Ascending aorta (tissue), 2 donors: ENCODE measurements around the gene PLXNA3. TPM values are rescaled to one million over a fixed set of nuclear protein-coding genes. Genes with fewer than 3 reads are reported as not detected.
"Not testable (repeated sequence)": the region's sequence is repeated elsewhere in the genome, so short reads cannot be mapped to it uniquely, and the experiment has no call there.

Source experiments
- DNase-seq, 2 donors: peaks; one replicate each; pipeline ENCODE4 v3.0.0-alpha.2; 2019; ENCODE audit warnings: low spot score in 2 of 2
- H3K27ac ChIP-seq, 2 donors: fragments of 200-600 bp; sonication (generic); one replicate each; pipeline ENCODE4 v1.5.1; 2016 to 2017; ENCODE audit warnings: mild to moderate bottlenecking in 1 of 2
- H3K27me3 ChIP-seq: fragments of 200-600 bp; sonication (generic); one replicate; pipeline ENCODE4 v1.5.1; 2017
- H3K36me3 ChIP-seq, 2 donors: fragments of 200-600 bp; sonication (generic); one replicate each; pipeline ENCODE4 v1.5.1; 2016
- H3K4me1 ChIP-seq, 2 donors: fragments of 200-600 bp; sonication (generic); one replicate each; pipeline ENCODE4 v1.5.1; 2016 to 2017; ENCODE audit warnings: mild to moderate bottlenecking in 1 of 2
- H3K4me3 ChIP-seq, 2 donors: fragments of 200-600 bp; sonication (generic); one replicate each; pipeline ENCODE4 v1.5.1; 2016 to 2017; ENCODE audit warnings: mild to moderate bottlenecking in 1 of 2
- H3K9me3 ChIP-seq, 2 donors: fragments of 200-600 bp; sonication (generic); one replicate each; pipeline ENCODE4 v1.5.1; 2016
- intact Hi-C: fragments of 100-400 bp; cut with DNase I; formaldehyde crosslinking; loops from one replicate; pipeline ENCODE4 v1.15.1; 2023
- total RNA-seq: library from RNA; depleted of rRNA; stranded (reverse); fragments of >200 nt; gene quantifications from one replicate; pipeline ENCODE4 v1.1.0, GENCODE V29; 2016
- TF ChIP-seq, protein P1 (sequence below), 3 experiments: fragments of 200-600 bp in 2 of 3; fragments of 450-650 bp in 1 of 3; sonication (generic) in 2 of 3; IDR thresholded peaks; one replicate each; pipeline ENCODE4 v1.5.1; 2016 to 2019; ENCODE audit warnings: antibody characterized with exemption in 3 of 3, mild to moderate bottlenecking in 1 of 3, moderate library complexity in 1 of 3

The PLXNA3 gene
- total RNA-seq, 1 donor from 2014 or later, result 10.0 TPM

DNA sequence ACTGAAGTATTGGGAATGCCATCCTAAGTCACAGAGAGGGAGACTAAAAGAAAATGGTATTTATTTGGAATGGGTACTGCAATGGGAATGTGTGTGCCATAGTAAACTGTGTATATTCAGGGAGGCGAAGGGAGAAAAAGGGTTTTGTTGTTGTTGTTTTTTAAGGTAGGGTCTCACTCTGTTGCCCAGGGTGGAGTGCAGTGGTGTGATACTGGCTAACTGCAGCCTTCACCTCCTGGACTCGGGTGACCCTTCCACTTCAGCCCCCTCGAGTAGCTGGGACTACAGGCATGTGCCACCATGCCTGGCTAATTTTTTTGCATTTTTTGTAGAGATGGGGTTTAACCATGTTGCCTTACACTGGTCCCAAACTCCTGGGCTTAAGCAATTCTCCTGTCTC is 36.6 kb downstream of the PLXNA3 start:
- Histone ChIP-seq H3K36me3 (no peaks in the 10 kb centered on the region), H3K27me3 (no peaks in the 10 kb centered on the region), H3K9me3 (no peaks in the 10 kb centered on the region), H3K4me1 (no peaks in the 10 kb centered on the region), H3K27ac (no peak overlapping the region), H3K4me3 (no peak overlapping the region)
- DNase-seq, result no peak
- TF ChIP-seq, protein P1, sequence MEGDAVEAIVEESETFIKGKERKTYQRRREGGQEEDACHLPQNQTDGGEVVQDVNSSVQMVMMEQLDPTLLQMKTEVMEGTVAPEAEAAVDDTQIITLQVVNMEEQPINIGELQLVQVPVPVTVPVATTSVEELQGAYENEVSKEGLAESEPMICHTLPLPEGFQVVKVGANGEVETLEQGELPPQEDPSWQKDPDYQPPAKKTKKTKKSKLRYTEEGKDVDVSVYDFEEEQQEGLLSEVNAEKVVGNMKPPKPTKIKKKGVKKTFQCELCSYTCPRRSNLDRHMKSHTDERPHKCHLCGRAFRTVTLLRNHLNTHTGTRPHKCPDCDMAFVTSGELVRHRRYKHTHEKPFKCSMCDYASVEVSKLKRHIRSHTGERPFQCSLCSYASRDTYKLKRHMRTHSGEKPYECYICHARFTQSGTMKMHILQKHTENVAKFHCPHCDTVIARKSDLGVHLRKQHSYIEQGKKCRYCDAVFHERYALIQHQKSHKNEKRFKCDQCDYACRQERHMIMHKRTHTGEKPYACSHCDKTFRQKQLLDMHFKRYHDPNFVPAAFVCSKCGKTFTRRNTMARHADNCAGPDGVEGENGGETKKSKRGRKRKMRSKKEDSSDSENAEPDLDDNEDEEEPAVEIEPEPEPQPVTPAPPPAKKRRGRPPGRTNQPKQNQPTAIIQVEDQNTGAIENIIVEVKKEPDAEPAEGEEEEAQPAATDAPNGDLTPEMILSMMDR (IDR thresholded peaks at IDR 0.05), result no peak
- intact Hi-C loops, result no loop called here

DNA sequence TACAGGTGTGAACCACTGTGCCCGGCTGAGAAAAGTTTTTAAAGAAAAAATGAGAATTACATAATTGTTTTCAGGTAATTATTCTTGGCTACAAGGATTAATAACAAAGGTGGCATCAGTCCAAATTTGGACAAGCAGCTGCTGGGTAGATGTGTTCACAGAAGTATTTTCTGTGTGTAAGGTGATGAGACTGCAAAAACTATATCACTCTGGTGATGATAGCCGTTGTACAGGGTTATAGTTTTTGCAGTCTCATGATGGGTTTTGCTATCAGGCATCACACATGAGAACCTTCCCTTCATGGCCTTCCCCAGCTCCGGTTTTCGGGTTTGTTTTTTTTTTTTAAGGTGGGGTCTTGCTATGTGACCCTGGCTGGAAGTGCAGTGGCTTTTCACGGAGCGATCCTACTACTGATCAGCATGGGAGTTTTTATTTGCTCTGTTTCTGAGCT is 37.4 kb downstream of the PLXNA3 start:
- Histone ChIP-seq H3K4me1 (no peaks in the 10 kb centered on the region), H3K27me3 (no peaks in the 10 kb centered on the region), H3K36me3 (no peaks in the 10 kb centered on the region), H3K9me3 (no peaks in the 10 kb centered on the region), H3K27ac (no peak overlapping the region), H3K4me3 (no peak overlapping the region)
- DNase-seq, result no peak
- TF ChIP-seq, protein P1 (IDR thresholded peaks at IDR 0.05), result no peak
- intact Hi-C loops, result no loop called here

DNA sequence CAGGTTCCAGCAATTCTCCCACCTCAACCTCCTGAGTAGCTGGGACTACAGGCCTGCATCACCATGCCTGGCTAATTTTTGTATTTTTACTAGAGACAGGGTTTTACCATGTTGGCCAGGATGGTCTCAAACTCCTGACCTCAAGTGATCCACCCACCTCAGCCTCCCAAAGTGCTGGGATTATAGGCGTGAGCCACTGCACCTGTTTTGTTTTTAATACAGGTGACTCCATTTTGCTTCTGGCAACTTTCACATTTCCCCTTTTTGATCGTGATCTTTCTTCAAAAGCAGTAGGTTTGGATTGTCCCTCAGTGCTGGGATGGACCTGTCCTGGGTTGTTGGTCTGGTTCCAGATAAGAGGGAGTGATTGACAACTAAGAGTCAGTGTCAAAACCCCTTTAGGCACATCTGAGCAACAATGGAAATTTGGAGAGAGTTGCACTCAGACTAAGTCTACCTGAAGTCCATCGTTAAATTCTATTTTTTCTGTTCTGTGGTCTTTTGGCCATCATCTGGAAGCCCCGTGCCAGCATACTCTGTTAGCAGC is 38.6 kb downstream of the PLXNA3 start:
- H3K4me1 ChIP-seq, H3K9me3 ChIP-seq, H3K4me3 ChIP-seq, intact Hi-C loops, H3K27ac ChIP-seq, DNase-seq, H3K27me3 ChIP-seq, H3K36me3 ChIP-seq: not testable (repeated sequence)

DNA sequence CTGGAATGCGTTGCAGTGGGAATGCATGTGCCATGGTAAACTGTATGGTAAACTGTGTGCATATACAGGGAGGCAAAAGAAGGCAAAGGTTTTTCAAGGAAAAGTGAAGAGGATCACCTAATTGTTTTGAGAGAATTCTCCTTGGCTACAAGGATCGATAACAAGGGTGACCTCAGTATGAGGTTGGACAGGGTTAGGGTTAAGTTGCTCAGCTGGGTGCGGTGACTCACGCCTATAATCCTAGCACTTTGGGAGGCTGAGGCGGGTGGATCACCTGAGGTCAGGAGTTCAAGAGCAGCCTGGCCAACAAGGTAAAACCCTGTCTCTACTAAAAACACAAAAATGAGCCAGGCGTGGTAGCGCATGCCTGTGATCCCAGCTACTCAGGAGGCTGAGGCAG is 43.3 kb downstream of the PLXNA3 start:
- intact Hi-C loops, result not testable (repeated sequence)

DNA sequence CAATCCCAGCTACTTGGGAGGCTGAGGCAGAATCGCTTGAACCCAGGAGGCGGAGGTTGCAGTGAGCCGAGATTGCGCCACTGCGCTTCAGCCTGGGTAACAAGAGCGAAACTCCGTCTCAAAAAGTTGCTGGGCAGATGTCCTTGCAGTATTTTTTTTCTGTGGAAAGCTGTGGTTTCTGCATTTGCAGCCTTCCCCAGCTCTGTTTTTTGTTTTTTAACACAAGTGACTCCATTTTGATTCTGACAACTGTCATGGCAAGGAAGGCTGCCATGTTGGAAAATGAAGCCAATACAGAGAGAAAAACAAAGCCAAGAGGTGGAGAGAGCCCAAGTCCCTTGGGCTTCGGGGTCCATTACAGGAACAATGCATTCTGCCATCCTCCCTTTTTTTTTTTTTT is 44.0 kb downstream of the PLXNA3 start:
- Histone ChIP-seq H3K36me3 (peaks cover 0 to 16% of the 10 kb centered on the region in 2 donors), H3K27ac (no peak overlapping the region), H3K27me3 (no peaks in the 10 kb centered on the region), H3K4me1 (no peaks in the 10 kb centered on the region), H3K9me3 (no peaks in the 10 kb centered on the region), H3K4me3 (no peak overlapping the region)
- TF ChIP-seq, protein P1 (IDR thresholded peaks at IDR 0.05), result no peak
- intact Hi-C loops, result no loop called here
- DNase-seq, result no peak

More for the DNA sequence above, 43.3 kb downstream of the PLXNA3 start:
- not testable (repeated sequence) for H3K27ac ChIP-seq, H3K27me3 ChIP-seq, H3K4me3 ChIP-seq, H3K36me3 ChIP-seq, H3K9me3 ChIP-seq, DNase-seq, H3K4me1 ChIP-seq

DNA sequence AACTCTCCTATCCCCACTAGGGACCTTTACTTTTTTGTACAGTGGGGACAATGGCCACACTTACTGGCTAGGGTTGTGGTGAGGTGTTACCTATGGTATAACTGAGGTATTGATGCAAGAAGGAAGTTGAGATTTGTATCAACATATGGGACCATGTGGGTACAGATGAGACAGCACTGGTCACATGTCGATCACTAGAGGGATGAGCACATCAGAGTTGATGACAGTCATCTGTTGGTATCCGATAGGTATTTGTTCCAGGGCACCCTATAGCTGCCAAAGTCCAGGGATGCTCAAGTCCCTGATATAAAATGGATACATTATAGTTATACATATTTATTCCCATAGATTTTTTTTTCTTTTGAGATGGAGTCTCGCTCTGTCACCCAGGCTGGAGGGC is 44.9 kb downstream of the PLXNA3 start:
- Histone ChIP-seq H3K9me3 (no peaks in the 10 kb centered on the region), H3K4me1 (no peaks in the 10 kb centered on the region), H3K27me3 (no peaks in the 10 kb centered on the region), H3K4me3 (no peak overlapping the region), H3K27ac (no peak overlapping the region), H3K36me3 (peaks cover 0 to 24% of the 10 kb centered on the region in 2 donors)
- intact Hi-C loops, result no loop called here
- TF ChIP-seq, protein P1 (IDR thresholded peaks at IDR 0.05), result no peak
- DNase-seq, result no peak

DNA sequence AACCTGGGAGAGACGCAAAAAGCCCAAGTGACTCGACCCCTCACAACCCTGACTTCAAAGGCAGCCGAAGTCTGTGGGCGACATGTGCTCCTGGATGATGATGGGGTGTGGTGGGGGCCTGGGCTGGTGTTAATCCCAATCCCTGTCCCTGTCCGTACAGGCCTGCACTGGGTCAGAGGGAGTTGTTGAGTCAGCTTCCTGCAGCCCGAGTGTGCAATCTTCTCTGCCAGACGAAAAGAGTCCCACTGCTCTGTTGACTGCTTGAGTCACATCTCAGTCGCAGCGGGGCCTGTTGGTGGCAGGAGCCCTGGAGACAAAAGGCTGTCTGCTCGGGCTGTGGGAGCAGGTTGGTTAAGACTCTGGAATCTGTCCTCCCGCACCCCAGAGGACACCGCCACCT is 47.7 kb downstream of the PLXNA3 start:
- Histone ChIP-seq H3K4me3 (no peak overlapping the region), H3K4me1 (no peaks in the 10 kb centered on the region), H3K27ac (no peak overlapping the region), H3K36me3 (peaks cover 0 to 34% of the 10 kb centered on the region in 2 donors), H3K27me3 (no peaks in the 10 kb centered on the region), H3K9me3 (no peaks in the 10 kb centered on the region)
- no peak for DNase-seq
- intact Hi-C loops, result no loop called here
- TF ChIP-seq, protein P1 (IDR thresholded peaks at IDR 0.05), result no peak
